IMR-90 (cell line): ENCODE data around the gene TSPAN8. TPM values are rescaled to one million over a fixed set of nuclear protein-coding genes. Genes with fewer than 3 reads are reported as not detected.

ENCODE experiments used
- ATAC-seq: fragments of 200-7000 bp; cut with Tn5 transposase; 2 replicates; pipeline ENCODE4 v1.9.1; 2020; ENCODE audit warnings: low read depth, mild to moderate bottlenecking, moderate library complexity
- BruUV-seq: library from RNA; stranded (reverse); fragments of 400-500 nt; replicated peaks from 2 replicates; lab custom pipeline; 2021; lab: Mats Ljungman, UMichigan
- CTCF ChIA-PET: fragments of 300-600 bp; formaldehyde crosslinking; extraction: SDS; loops from one replicate; lab custom pipeline; 2021; ENCODE audit warnings: antibody characterized with exemption; lab: Yijun Ruan, JAX
- POLR2A ChIA-PET: fragments of 300-600 bp; sonication (Branson Sonifier 250); formaldehyde crosslinking; loops from one replicate; lab custom pipeline; 2022; ENCODE audit warnings: antibody characterized with exemption; ENCODE audit not compliant: unreplicated experiment; lab: Charles Lee
- DNase-seq: peaks from one replicate; pipeline ENCODE4 v3.0.0; 2013
- H2AFZ ChIP-seq: replicated peaks from 2 replicates; pipeline ENCODE3; 2013; ENCODE audit warnings: low read length, mild to moderate bottlenecking; ENCODE audit not compliant: poor library complexity
- H2AK5ac ChIP-seq: 2 replicates; pipeline ENCODE4 v1.6.1; 2013; ENCODE audit warnings: low read depth, low read length, inconsistent platforms
- H2AK9ac ChIP-seq: replicated peaks from 2 replicates; pipeline ENCODE3; 2013; ENCODE audit warnings: mild to moderate bottlenecking, low read depth, low read length, moderate library complexity; ENCODE audit not compliant: poor library complexity
- H2BK120ac ChIP-seq: 2 replicates; pipeline ENCODE4 v1.6.1; 2013; ENCODE audit warnings: low read depth, low read length, inconsistent platforms
- H2BK15ac ChIP-seq: 3 replicates; pipeline ENCODE4 v1.6.1; 2013; ENCODE audit warnings: low read depth, low read length, inconsistent platforms
- H2BK20ac ChIP-seq: 2 replicates; pipeline ENCODE4 v1.6.1; 2013; ENCODE audit warnings: low read depth, mild to moderate bottlenecking, inconsistent platforms, low read length, moderate library complexity
- H2BK5ac ChIP-seq: 2 replicates; pipeline ENCODE4 v1.6.1; 2013; ENCODE audit warnings: mild to moderate bottlenecking, low read depth, low read length, inconsistent platforms; ENCODE audit not compliant: poor library complexity, severe bottlenecking
- H3K14ac ChIP-seq: replicated peaks from 2 replicates; pipeline ENCODE4 v1.6.1; 2013; ENCODE audit warnings: low read depth, low read length, inconsistent platforms
- H3K18ac ChIP-seq: 2 replicates; pipeline ENCODE4 v1.6.1; 2013; ENCODE audit warnings: low read depth, low read length, control low read depth
- H3K23ac ChIP-seq: 2 replicates; pipeline ENCODE4 v1.6.1; 2013; ENCODE audit warnings: low read depth, low read length, inconsistent platforms
- H3K27ac ChIP-seq: 2 replicates; pipeline ENCODE4 v1.5.1; 2013; ENCODE audit warnings: mild to moderate bottlenecking, control low read depth, low read length; ENCODE audit not compliant: insufficient read depth
- H3K27me3 ChIP-seq: 2 replicates; pipeline ENCODE4 v1.6.1; 2013; ENCODE audit warnings: low read length; ENCODE audit not compliant: control insufficient read depth, insufficient read depth
- H3K36me3 ChIP-seq: 2 replicates; pipeline ENCODE4 v1.6.1; 2013; ENCODE audit warnings: low read length, mixed read lengths; ENCODE audit not compliant: control insufficient read depth, insufficient read depth
- H3K4ac ChIP-seq: 2 replicates; pipeline ENCODE4 v1.6.1; 2013; ENCODE audit warnings: low read depth, low read length, inconsistent platforms
- H3K4me1 ChIP-seq: 2 replicates; pipeline ENCODE4 v1.6.1; 2013; ENCODE audit warnings: low read length, mixed read lengths; ENCODE audit not compliant: control insufficient read depth, insufficient read depth
- H3K4me2 ChIP-seq: 2 replicates; pipeline ENCODE4 v1.6.1; 2013; ENCODE audit warnings: low read depth, mild to moderate bottlenecking, control low read depth, low read length, moderate library complexity
- H3K4me3 ChIP-seq: 2 replicates; pipeline ENCODE4 v1.5.1; 2013; ENCODE audit warnings: low read depth, mild to moderate bottlenecking, control low read depth, low read length, moderate library complexity; ENCODE audit not compliant: insufficient read depth
- H3K56ac ChIP-seq: 2 replicates; pipeline ENCODE4 v1.6.1; 2013; ENCODE audit warnings: low read length, inconsistent platforms; ENCODE audit not compliant: insufficient read depth; ENCODE audit errors: extremely low read depth
- H3K79me1 ChIP-seq, 2 experiments: 2 replicates each; pipeline ENCODE4 v1.6.1; 2013; ENCODE audit warnings: low read length in 2 of 2, inconsistent platforms in 1 of 2, low read depth in 1 of 2
- H3K9ac ChIP-seq: 2 replicates; pipeline ENCODE4 v1.6.1; 2013; ENCODE audit warnings: low read depth, low read length, control low read depth
- H3K9me1 ChIP-seq: 2 replicates; pipeline ENCODE4 v1.6.1; 2013; ENCODE audit warnings: low read length, inconsistent platforms; ENCODE audit not compliant: insufficient read depth
- H3K9me3 ChIP-seq: 2 replicates; pipeline ENCODE4 v1.6.1; 2013; ENCODE audit warnings: low read length; ENCODE audit not compliant: control insufficient read depth, insufficient read depth
- H4K20me1 ChIP-seq: 2 replicates; pipeline ENCODE4 v1.6.1; 2013; ENCODE audit warnings: low read length, inconsistent platforms; ENCODE audit not compliant: insufficient read depth
- H4K5ac ChIP-seq: 2 replicates; pipeline ENCODE4 v1.6.1; 2013; ENCODE audit warnings: mild to moderate bottlenecking, low read depth, low read length, control low read depth
- H4K8ac ChIP-seq, 2 experiments: 2 replicates each; pipeline ENCODE4 v1.6.1; 2013; ENCODE audit warnings: low read depth in 2 of 2, low read length in 2 of 2, control low read depth in 1 of 2, inconsistent platforms in 1 of 2
- H4K91ac ChIP-seq: 2 replicates; pipeline ENCODE4 v1.6.1; 2013; ENCODE audit warnings: low read depth, low read length, inconsistent platforms; ENCODE audit not compliant: insufficient read depth
- BHLHE40 ChIP-seq: fragments of 150-350 bp; IDR thresholded peaks from 2 replicates; pipeline ENCODE4 v1.6.1; 2016; ENCODE audit warnings: mild to moderate bottlenecking, low read depth, low read length
- CHD1 ChIP-seq: IDR thresholded peaks from 2 replicates; pipeline ENCODE4 v1.6.1; 2012; ENCODE audit warnings: low read depth, low read length, improper control_type of control experiment
- MAFK ChIP-seq: IDR thresholded peaks from 2 replicates; pipeline ENCODE4 v1.6.1; 2012; ENCODE audit warnings: low read depth, low read length, improper control_type of control experiment
- MAZ ChIP-seq: IDR thresholded peaks from 2 replicates; pipeline ENCODE4 v1.6.1; 2012; ENCODE audit warnings: low read depth, mild to moderate bottlenecking, low read length, improper control_type of control experiment, moderate library complexity, borderline replicate concordance
- MXI1 ChIP-seq: IDR thresholded peaks from 2 replicates; pipeline ENCODE4 v1.6.1; 2012; ENCODE audit warnings: low read depth, mild to moderate bottlenecking, low read length, moderate library complexity, borderline replicate concordance
- NFE2L2 ChIP-seq: fragments of 150-350 bp; IDR thresholded peaks from 2 replicates; pipeline ENCODE4 v1.6.1; 2016; ENCODE audit warnings: low read depth, mild to moderate bottlenecking, low read length
- POLR2A ChIP-seq: IDR thresholded peaks from 2 replicates; pipeline ENCODE4 v1.6.1; 2012; ENCODE audit warnings: mild to moderate bottlenecking, low read depth, low read length
- RAD21 ChIP-seq: IDR thresholded peaks from 2 replicates; pipeline ENCODE4 v1.6.1; 2012; ENCODE audit warnings: low read length, improper control_type of control experiment
- RCOR1 ChIP-seq: IDR thresholded peaks from 2 replicates; pipeline ENCODE4 v1.6.1; 2012; ENCODE audit warnings: mild to moderate bottlenecking, low read length, improper control_type of control experiment; ENCODE audit not compliant: insufficient replicate concordance
- SMC3 ChIP-seq: fragments of 150-350 bp; IDR thresholded peaks from 2 replicates; pipeline ENCODE4 v1.6.1; 2016; ENCODE audit warnings: low read depth, mild to moderate bottlenecking, antibody characterized with exemption, low read length, moderate library complexity
- WGBS, 2 experiments: methylation state at CpG; one replicate each; pipeline versions ENCODE4 v1.1.5 to v1.1.7; 2013; ENCODE audit warnings: missing lambda C conversion rate in 2 of 2; ENCODE audit not compliant: insufficient read length in 1 of 2; ENCODE audit errors: extremely low coverage in 2 of 2; 5-methylcytosine and 5-hydroxymethylcytosine counted together
- dilution Hi-C: fragments of 300-500 bp; cut with HindIII; formaldehyde crosslinking; loops from one replicate; pipeline ENCODE4 v1.14.3; 2018; ENCODE audit warnings: low sequenced_read_pairs; ENCODE audit not compliant: unreplicated experiment
- in situ Hi-C: fragments of 300-500 bp; cut with MboI; formaldehyde crosslinking; loops from 3 replicates; pipeline ENCODE4 v1.14.3; 2019; ENCODE audit warnings: low sequenced_read_pairs, inconsistent platforms, mixed read lengths
- intact Hi-C: fragments of 100-400 bp; cut with micrococcal nuclease; formaldehyde crosslinking; loops from 2 replicates; pipeline ENCODE4 v1.10.0; 2022
- polyA plus RNA-seq, 3 experiments: library from polyadenylated mRNA; depleted of rRNA; stranded (reverse); fragments of >200 nt; gene quantifications; 2 replicates each; pipeline ENCODE4 v1.2.3, GENCODE V29; 2012; ENCODE audit warnings: low replicate concordance in 1 of 3
- total RNA-seq: library from RNA; depleted of rRNA; stranded (reverse); fragments of >200 nt; gene quantifications from 2 replicates; pipeline ENCODE4 v1.2.3, GENCODE V29; 2012
- TF ChIP-seq, protein P1 (sequence below): fragments of 150-350 bp; IDR thresholded peaks from 2 replicates; pipeline ENCODE4 v1.6.1; 2017; ENCODE audit warnings: mild to moderate bottlenecking, antibody characterized with exemption, low read length, low read depth
- TF ChIP-seq, protein P2 (sequence below): fragments of 150-350 bp; IDR thresholded peaks from 2 replicates; pipeline ENCODE4 v1.6.1; 2016; ENCODE audit warnings: low read depth, mild to moderate bottlenecking, low read length, moderate library complexity, borderline replicate concordance
- TF ChIP-seq, protein P3 (sequence below): conservative IDR thresholded peaks from 2 replicates; pipeline ENCODE4 v1.5.1; 2012; ENCODE audit warnings: mild to moderate bottlenecking, low read depth, low read length, improper control_type of control experiment

Gene TSPAN8
- total and polyA plus RNA-seq, 2 of the 4 experiments (the other 2 are of a cell fraction), result not detected

DNA sequence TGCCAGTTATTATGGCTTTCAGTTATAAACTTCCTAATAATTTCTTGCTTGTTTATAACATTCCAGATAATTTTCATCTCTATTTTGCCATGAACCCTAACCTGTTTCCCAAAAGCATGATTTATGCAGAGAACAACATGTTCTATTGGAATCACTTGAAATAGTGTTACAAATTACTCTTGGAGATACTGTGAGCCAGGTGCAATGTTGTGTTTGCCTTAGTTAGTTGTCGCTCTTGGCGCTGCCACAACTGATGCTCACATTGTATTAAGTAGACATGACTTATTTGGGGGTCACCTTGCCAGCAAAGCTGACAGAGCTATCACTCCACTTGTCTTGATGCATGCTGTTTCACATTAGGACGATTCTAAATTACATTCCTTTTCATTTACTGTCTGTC lies 49.4 kb downstream of the TSPAN8 start:
- Histone ChIP-seq H2AFZ (no peak overlapping the region), H3K14ac (no peak overlapping the region), H4K5ac (no peak overlapping the region), H2AK9ac (no peak overlapping the region), H2AK5ac (no peak overlapping the region), H3K4me3 (no peak overlapping the region), H2BK20ac (no peak overlapping the region), H3K4me1 (no peaks in the 10 kb centered on the region), H3K27ac (no peak overlapping the region), H3K36me3 (no peaks in the 10 kb centered on the region), H4K91ac (no peak overlapping the region), H3K4ac (no peak overlapping the region), H3K27me3 (no peaks in the 10 kb centered on the region), H2BK15ac (no peak overlapping the region), H2BK5ac (no peak overlapping the region), H3K9me3 (peaks cover 7% of the 10 kb centered on the region), H3K18ac (no peak overlapping the region), H3K4me2 (no peak overlapping the region), H3K9ac (no peak overlapping the region), H4K20me1 (no peaks in the 10 kb centered on the region), H3K23ac (no peak overlapping the region), H3K79me1 (no peaks in the 10 kb centered on the region), H3K56ac (no peak overlapping the region), H4K8ac (no peak overlapping the region), H3K9me1 (no peaks in the 10 kb centered on the region), H2BK120ac (no peak overlapping the region)
- TF ChIP-seq BHLHE40, result no peak
- TF ChIP-seq CHD1, result no peak
- TF ChIP-seq POLR2A, result no peak
- TF ChIP-seq, protein P1, sequence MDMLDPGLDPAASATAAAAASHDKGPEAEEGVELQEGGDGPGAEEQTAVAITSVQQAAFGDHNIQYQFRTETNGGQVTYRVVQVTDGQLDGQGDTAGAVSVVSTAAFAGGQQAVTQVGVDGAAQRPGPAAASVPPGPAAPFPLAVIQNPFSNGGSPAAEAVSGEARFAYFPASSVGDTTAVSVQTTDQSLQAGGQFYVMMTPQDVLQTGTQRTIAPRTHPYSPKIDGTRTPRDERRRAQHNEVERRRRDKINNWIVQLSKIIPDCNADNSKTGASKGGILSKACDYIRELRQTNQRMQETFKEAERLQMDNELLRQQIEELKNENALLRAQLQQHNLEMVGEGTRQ, result no peak
- TF ChIP-seq RCOR1, result no peak
- TF ChIP-seq RAD21, result no peak
- no peak for TF ChIP-seq SMC3
- no peak for TF ChIP-seq MAFK
- TF ChIP-seq, protein P2, sequence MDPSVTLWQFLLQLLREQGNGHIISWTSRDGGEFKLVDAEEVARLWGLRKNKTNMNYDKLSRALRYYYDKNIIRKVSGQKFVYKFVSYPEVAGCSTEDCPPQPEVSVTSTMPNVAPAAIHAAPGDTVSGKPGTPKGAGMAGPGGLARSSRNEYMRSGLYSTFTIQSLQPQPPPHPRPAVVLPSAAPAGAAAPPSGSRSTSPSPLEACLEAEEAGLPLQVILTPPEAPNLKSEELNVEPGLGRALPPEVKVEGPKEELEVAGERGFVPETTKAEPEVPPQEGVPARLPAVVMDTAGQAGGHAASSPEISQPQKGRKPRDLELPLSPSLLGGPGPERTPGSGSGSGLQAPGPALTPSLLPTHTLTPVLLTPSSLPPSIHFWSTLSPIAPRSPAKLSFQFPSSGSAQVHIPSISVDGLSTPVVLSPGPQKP, result no peak
- no peak for TF ChIP-seq MAZ
- no peak for TF ChIP-seq MXI1
- TF ChIP-seq, protein P3, sequence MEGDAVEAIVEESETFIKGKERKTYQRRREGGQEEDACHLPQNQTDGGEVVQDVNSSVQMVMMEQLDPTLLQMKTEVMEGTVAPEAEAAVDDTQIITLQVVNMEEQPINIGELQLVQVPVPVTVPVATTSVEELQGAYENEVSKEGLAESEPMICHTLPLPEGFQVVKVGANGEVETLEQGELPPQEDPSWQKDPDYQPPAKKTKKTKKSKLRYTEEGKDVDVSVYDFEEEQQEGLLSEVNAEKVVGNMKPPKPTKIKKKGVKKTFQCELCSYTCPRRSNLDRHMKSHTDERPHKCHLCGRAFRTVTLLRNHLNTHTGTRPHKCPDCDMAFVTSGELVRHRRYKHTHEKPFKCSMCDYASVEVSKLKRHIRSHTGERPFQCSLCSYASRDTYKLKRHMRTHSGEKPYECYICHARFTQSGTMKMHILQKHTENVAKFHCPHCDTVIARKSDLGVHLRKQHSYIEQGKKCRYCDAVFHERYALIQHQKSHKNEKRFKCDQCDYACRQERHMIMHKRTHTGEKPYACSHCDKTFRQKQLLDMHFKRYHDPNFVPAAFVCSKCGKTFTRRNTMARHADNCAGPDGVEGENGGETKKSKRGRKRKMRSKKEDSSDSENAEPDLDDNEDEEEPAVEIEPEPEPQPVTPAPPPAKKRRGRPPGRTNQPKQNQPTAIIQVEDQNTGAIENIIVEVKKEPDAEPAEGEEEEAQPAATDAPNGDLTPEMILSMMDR, result no peak
- TF ChIP-seq NFE2L2, result no peak
- in situ Hi-C loops (no loop called here), dilution Hi-C loops (no loop called here), intact Hi-C loops (no loop called here)
- 42% methylated on average over 3 of the region's 3 CpGs; no CpG with 5 or more reads in 1 of the 2 experiments for WGBS, 2 experiments
- DNase-seq, result no peak
- no peak for ATAC-seq
- POLR2A ChIA-PET, result no interaction called here
- BruUV-seq, result no TSS peak
- CTCF ChIA-PET, result no interaction called here
